ENCODE results near the gene AAK1.

The AAK1 gene

DNA sequence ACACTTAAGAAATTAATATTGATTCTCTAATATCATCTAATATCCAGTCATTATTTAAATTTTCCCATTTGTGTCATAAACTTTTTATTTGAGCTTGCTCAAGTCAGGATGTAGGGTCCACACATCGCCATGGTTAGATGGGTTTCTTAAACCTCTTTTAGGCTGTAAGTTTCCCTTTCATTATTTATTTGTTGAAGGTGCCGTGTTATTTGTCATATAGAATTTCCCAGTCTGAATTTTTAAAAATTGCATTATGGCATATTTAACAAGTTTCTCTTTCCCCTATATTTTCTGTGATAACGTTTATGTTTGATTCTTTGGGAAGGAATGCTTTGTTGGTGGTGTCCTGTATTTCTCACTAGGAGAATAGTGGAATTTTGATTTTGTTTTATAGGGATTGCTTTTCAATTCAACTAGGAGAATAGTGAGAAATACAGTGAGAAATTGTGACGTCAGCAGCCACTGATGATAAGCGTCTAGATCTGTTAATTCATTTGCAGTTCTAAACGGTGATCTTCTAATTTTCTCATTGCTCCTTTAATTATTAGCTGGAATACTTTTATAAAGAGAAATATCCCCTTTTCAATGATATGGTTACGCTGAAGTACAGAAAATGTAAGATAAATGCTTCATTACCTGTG, 44.6 kb upstream of the AAK1 start:
- TF ChIP-seq, protein P1, sequence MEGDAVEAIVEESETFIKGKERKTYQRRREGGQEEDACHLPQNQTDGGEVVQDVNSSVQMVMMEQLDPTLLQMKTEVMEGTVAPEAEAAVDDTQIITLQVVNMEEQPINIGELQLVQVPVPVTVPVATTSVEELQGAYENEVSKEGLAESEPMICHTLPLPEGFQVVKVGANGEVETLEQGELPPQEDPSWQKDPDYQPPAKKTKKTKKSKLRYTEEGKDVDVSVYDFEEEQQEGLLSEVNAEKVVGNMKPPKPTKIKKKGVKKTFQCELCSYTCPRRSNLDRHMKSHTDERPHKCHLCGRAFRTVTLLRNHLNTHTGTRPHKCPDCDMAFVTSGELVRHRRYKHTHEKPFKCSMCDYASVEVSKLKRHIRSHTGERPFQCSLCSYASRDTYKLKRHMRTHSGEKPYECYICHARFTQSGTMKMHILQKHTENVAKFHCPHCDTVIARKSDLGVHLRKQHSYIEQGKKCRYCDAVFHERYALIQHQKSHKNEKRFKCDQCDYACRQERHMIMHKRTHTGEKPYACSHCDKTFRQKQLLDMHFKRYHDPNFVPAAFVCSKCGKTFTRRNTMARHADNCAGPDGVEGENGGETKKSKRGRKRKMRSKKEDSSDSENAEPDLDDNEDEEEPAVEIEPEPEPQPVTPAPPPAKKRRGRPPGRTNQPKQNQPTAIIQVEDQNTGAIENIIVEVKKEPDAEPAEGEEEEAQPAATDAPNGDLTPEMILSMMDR (IDR thresholded peaks at IDR 0.05; ENCODE audit: poor library complexity, severe bottlenecking): no peak
- DNase-seq (ENCODE audit: low spot score) (no peak), ATAC-seq (ENCODE audit: low read depth) (no peak)
- H3K27me3 ChIP-seq (ENCODE audit: insufficient read depth, poor library complexity, severe bottlenecking): no peaks in the 10 kb centered on the region
- H3K9me3 ChIP-seq (ENCODE audit: severe bottlenecking): no peaks in the 10 kb centered on the region
- no peak overlapping the region for H3K27ac ChIP-seq (ENCODE audit: poor library complexity, severe bottlenecking)
- H3K4me1 ChIP-seq (ENCODE audit: insufficient read depth, poor library complexity, severe bottlenecking): peaks cover 7% of the 10 kb centered on the region
- H3K4me3 ChIP-seq (ENCODE audit: severe bottlenecking): no peak overlapping the region
- H3K36me3 ChIP-seq (ENCODE audit: low read depth): no peaks in the 10 kb centered on the region

DNA sequence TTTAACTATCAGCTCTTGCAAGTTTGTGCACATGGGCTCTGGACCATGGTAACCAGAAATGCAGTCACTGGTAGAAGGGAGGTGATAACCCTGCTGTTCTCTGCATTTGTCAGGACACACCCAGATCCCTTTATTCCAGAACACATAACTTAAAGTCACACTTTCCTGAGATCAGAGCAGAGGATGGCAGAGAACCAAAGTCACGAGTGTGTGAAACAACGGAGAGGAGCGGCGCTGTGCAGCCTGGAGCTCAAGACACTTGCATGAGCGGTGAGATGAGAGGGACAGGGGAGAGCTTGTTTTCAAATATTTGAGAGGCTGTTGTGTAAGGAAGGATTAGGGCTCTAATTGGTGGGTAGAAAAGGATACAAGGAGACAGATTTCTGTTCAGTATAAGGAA, 43.3 kb upstream of the AAK1 start:
- DNase-seq (ENCODE audit: low spot score): no peak
- no peak overlapping the region for H3K4me3 ChIP-seq (ENCODE audit: severe bottlenecking)
- no peaks in the 10 kb centered on the region for H3K9me3 ChIP-seq (ENCODE audit: severe bottlenecking)
- no peaks in the 10 kb centered on the region for H3K27me3 ChIP-seq (ENCODE audit: insufficient read depth, poor library complexity, severe bottlenecking)
- TF ChIP-seq, protein P1 (IDR thresholded peaks at IDR 0.05; ENCODE audit: poor library complexity, severe bottlenecking): no peak
- ATAC-seq (ENCODE audit: low read depth): no peak
- H3K36me3 ChIP-seq (ENCODE audit: low read depth): no peaks in the 10 kb centered on the region
- peaks cover 10% of the 10 kb centered on the region for H3K4me1 ChIP-seq (ENCODE audit: insufficient read depth, poor library complexity, severe bottlenecking)
- no peak overlapping the region for H3K27ac ChIP-seq (ENCODE audit: poor library complexity, severe bottlenecking)

DNA sequence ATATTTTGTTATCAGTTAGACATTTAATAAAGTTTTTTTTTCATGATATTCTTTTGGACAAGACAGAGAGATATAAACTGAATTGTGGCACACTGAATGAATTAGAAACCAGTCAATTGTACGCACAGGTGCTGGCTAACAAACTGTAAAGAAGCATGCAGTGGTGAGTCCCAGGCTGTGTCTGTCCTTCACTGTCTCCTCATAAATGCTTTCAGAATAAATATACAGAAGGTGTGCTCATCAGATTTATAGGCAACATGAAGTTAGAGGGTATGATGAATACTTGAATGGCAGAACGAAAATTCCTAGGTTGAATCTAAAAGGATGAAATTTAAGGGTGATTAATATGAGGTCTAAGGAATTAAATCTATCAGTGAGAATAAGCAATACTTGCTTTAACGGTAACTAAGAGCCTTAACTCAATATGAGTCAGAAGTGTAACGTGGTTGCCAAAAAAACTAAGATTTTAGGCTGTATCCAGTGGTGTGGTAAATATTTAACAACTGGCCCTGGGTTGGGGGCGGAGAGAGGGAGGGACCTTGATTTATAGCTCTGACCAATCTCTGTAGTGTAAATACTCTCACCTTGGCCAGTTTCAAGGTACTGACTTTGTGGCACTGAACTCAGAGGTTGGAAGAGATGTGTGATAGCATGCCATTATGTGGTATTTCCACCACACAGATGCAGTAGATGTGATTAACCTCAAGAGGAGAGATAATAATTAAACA, 41.9 kb upstream of the AAK1 start:
- Histone ChIP-seq H3K27me3 (ENCODE audit: insufficient read depth, poor library complexity, severe bottlenecking) (no peaks in the 10 kb centered on the region), H3K4me1 (ENCODE audit: insufficient read depth, poor library complexity, severe bottlenecking) (peaks cover 10% of the 10 kb centered on the region), H3K9me3 (ENCODE audit: severe bottlenecking) (no peaks in the 10 kb centered on the region), H3K36me3 (ENCODE audit: low read depth) (no peaks in the 10 kb centered on the region), H3K27ac (ENCODE audit: poor library complexity, severe bottlenecking) (no peak overlapping the region), H3K4me3 (ENCODE audit: severe bottlenecking) (no peak overlapping the region)
- peak; percentile 36; the same call in 1 of the 3 replicates for ATAC-seq (ENCODE audit: low read depth)
- TF ChIP-seq, protein P1 (IDR thresholded peaks at IDR 0.05; ENCODE audit: poor library complexity, severe bottlenecking): no peak
- DNase-seq (ENCODE audit: low spot score): no peak

DNA sequence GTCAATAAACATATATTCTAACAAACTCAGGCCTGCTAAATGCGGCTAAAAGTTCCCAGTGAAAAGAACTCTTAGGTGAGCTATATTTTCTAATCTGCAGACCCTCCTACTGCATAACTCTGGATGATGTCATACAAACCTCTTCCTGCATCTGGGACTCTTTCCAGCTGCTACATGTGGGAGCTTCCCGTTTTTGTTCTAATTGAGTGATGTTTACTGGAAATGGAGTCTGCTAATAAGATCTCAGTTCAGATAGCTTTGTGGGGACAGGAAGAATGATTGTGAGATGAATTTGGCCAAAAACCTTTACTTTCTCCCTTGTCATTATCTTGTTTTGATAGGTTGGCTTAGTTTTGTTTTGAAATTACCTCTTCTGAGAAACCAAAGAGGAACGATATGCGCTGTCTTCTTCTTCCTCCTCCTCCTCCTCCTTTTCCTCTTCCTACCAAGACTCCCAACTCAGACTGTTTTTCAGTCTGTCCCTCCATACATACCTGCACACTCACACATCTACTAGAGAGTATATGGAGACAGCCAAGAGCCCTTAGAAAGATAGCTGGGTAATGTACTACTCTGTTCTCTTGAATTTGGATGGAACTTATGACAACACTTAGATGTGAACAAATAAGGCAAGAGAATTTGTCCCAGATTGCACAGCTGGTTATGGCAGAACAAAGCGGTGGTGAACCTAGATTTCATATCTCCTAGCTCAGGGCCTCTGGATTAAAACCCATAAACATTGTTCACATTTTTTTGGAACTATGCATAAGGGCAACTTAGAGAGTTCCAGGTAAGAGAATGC, 39.8 kb upstream of the AAK1 start:
- Histone ChIP-seq H3K9me3 (ENCODE audit: severe bottlenecking) (no peaks in the 10 kb centered on the region), H3K27me3 (ENCODE audit: insufficient read depth, poor library complexity, severe bottlenecking) (no peaks in the 10 kb centered on the region), H3K27ac (ENCODE audit: poor library complexity, severe bottlenecking) (peak overlapping the region; percentile 45), H3K4me1 (ENCODE audit: insufficient read depth, poor library complexity, severe bottlenecking) (peaks cover 10% of the 10 kb centered on the region), H3K4me3 (ENCODE audit: severe bottlenecking) (no peak overlapping the region), H3K36me3 (ENCODE audit: low read depth) (no peaks in the 10 kb centered on the region)
- DNase-seq (ENCODE audit: low spot score) (no peak), ATAC-seq (ENCODE audit: low read depth) (peak; percentile 73)
- TF ChIP-seq, protein P1 (IDR thresholded peaks at IDR 0.05; ENCODE audit: poor library complexity, severe bottlenecking): no peak

All from RWPE2 (cell line).